Right atrium auricular region (tissue), 2 donors: Measurements from ENCODE around the gene PDE8B. TPM values are rescaled to one million over a fixed set of nuclear protein-coding genes. Genes with fewer than 3 reads are reported as not detected.

ENCODE experiments used
- DNase-seq: peaks from one replicate; pipeline ENCODE4 v3.0.0-alpha.2; 2019; ENCODE audit warnings: low spot score
- H3K27ac ChIP-seq, 2 donors: fragments of 200-600 bp; sonication (generic); 1 replicate in 1 of 2; 2 replicates in 1 of 2; pipeline ENCODE4 v1.5.1; 2016 to 2019
- H3K27me3 ChIP-seq, 2 donors: fragments of 200-600 bp; sonication (generic); one replicate each; pipeline versions ENCODE4 v1.5.1 to v1.6.0; 2017 to 2019
- H3K36me3 ChIP-seq: fragments of 200-600 bp; sonication (generic); one replicate; pipeline ENCODE4 v1.5.1; 2016
- H3K4me1 ChIP-seq, 2 donors: fragments of 200-600 bp; sonication (generic); one replicate each; pipeline versions ENCODE4 v1.5.1 to v1.6.0; 2017 to 2019
- H3K4me3 ChIP-seq, 2 donors: fragments of 200-600 bp; sonication (generic); 1 replicate in 1 of 2; 2 replicates in 1 of 2; pipeline ENCODE4 v1.5.1; 2017 to 2019; ENCODE audit warnings: mild to moderate bottlenecking in 1 of 2, moderate library complexity in 1 of 2
- H3K9me3 ChIP-seq, 2 donors: fragments of 200-600 bp; sonication (generic); one replicate each; pipeline ENCODE4 v1.5.1; 2019
- CTCF ChIP-seq, 2 donors: fragments of 200-600 bp; sonication (generic); IDR thresholded peaks; one replicate each; pipeline ENCODE4 v1.5.1; 2019; ENCODE audit warnings: antibody characterized with exemption in 2 of 2
- total RNA-seq, 2 donors: library from RNA; depleted of rRNA; stranded (reverse); fragments of >200 nt; gene quantifications; one replicate each; pipeline ENCODE4 v1.1.0, GENCODE V29; 2016

Gene PDE8B
- total RNA-seq, 2 donors from 2014 or later = 22.2 to 64.5 TPM

- Histone ChIP-seq H3K27me3 (no peaks in the 10 kb centered on the region), H3K9me3 (no peaks in the 10 kb centered on the region), H3K36me3 (no peaks in the 10 kb centered on the region), H3K27ac (no peak overlapping the region), H3K4me3 (no peak overlapping the region), H3K4me1 (peaks cover 0 to 6% of the 10 kb centered on the region in 2 donors)
- TF ChIP-seq CTCF (IDR thresholded peaks at IDR 0.05) = no peak
- no peak for DNase-seq
Observed at GRCh38 chr5:77235846-77236721, 25.6 kb downstream of the PDE8B start.

GRCh38 chr5:77239126-77239741, 28.8 kb downstream of the PDE8B start:
- no peak for DNase-seq
- Histone ChIP-seq H3K27ac (no peak overlapping the region), H3K9me3 (no peaks in the 10 kb centered on the region), H3K4me1 (peaks cover 0 to 3% of the 10 kb centered on the region in 2 donors), H3K27me3 (no peaks in the 10 kb centered on the region), H3K4me3 (no peak overlapping the region), H3K36me3 (no peaks in the 10 kb centered on the region)
- TF ChIP-seq CTCF (IDR thresholded peaks at IDR 0.05) = peak in 1 of 2 donors; percentile 30

- H3K27me3 ChIP-seq = no peaks in the 10 kb centered on the region
- TF ChIP-seq CTCF (IDR thresholded peaks at IDR 0.05) = no peak
- no peak overlapping the region for H3K4me3 ChIP-seq
- no peaks in the 10 kb centered on the region for H3K9me3 ChIP-seq
- no peaks in the 10 kb centered on the region for H3K36me3 ChIP-seq
- DNase-seq = no peak
- H3K27ac ChIP-seq = no peak overlapping the region
- peaks cover 0 to 4% of the 10 kb centered on the region in 2 donors for H3K4me1 ChIP-seq
Observed at GRCh38 chr5:77241444-77241843, 31.0 kb downstream of the PDE8B start.

- H3K9me3 ChIP-seq = no peaks in the 10 kb centered on the region
- no peaks in the 10 kb centered on the region for H3K27me3 ChIP-seq
- H3K4me3 ChIP-seq = no peak overlapping the region
- H3K27ac ChIP-seq = no peak overlapping the region
- DNase-seq = no peak
- no peaks in the 10 kb centered on the region for H3K36me3 ChIP-seq
- no peaks in the 10 kb centered on the region for H3K4me1 ChIP-seq
- no peak for TF ChIP-seq CTCF (IDR thresholded peaks at IDR 0.05)
Observed at GRCh38 chr5:77249475-77249874, 39.0 kb downstream of the PDE8B start.

DNA sequence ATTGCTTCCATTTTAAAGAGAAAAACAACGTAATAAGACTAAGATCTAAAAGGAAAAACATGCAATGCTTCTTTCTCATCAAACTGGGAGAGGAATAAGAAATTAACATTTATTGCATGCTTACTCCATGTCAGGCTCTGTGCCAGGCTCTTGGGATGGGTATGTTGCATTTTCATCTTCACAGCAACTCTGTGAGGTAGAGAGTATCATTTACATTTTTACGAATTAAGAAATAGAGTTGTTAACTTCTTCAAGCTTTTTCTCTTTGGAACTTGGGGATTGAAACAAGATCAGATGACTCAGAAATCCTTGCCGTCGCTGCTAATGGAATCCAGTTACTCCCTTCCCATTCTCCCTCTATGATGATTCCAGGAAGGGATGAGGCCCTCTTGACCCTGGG, 39.5 kb downstream of the PDE8B start:
- Histone ChIP-seq H3K36me3 (no peaks in the 10 kb centered on the region), H3K9me3 (no peaks in the 10 kb centered on the region), H3K4me3 (no peak overlapping the region), H3K27ac (no peak overlapping the region), H3K4me1 (no peaks in the 10 kb centered on the region), H3K27me3 (no peaks in the 10 kb centered on the region)
- no peak for DNase-seq
- TF ChIP-seq CTCF (IDR thresholded peaks at IDR 0.05) = no peak
